IPS DF 6.9 (cell line): Measurements from ENCODE around the gene PTPN13.

Source experiments
- DNase-seq: peaks from one replicate; pipeline ENCODE4 v3.0.0-alpha.2; 2013; ENCODE audit warnings: low read depth, low spot score
- H3K27ac ChIP-seq: one replicate; pipeline ENCODE4 v1.5.1; 2013; ENCODE audit warnings: low read length, control low read depth
- H3K27me3 ChIP-seq: 2 replicates; pipeline ENCODE4 v1.6.1; 2013; ENCODE audit warnings: mild to moderate bottlenecking, low read length; ENCODE audit not compliant: control insufficient read depth, insufficient read depth
- H3K36me3 ChIP-seq: 2 replicates; pipeline ENCODE4 v1.6.1; 2013; ENCODE audit warnings: low read length; ENCODE audit not compliant: control insufficient read depth, insufficient read depth
- H3K4me1 ChIP-seq: 2 replicates; pipeline ENCODE4 v1.6.1; 2013; ENCODE audit warnings: low read length; ENCODE audit not compliant: control insufficient read depth, insufficient read depth
- H3K4me3 ChIP-seq: 2 replicates; pipeline ENCODE4 v1.5.1; 2013; ENCODE audit warnings: mild to moderate bottlenecking, low read length
- H3K9me3 ChIP-seq: 2 replicates; pipeline ENCODE4 v1.6.1; 2013; ENCODE audit warnings: low read length, inconsistent platforms; ENCODE audit not compliant: control insufficient read depth, insufficient read depth
- WGBS: extraction: QIAGEN DNeasy Blood & Tissue Kit; methylation state at CpG from one replicate; pipeline ENCODE4 v1.1.7; 2013; ENCODE audit warnings: mixed read lengths, missing lambda C conversion rate; ENCODE audit not compliant: insufficient read length, insufficient coverage; 5-methylcytosine and 5-hydroxymethylcytosine counted together

The PTPN13 gene

DNA sequence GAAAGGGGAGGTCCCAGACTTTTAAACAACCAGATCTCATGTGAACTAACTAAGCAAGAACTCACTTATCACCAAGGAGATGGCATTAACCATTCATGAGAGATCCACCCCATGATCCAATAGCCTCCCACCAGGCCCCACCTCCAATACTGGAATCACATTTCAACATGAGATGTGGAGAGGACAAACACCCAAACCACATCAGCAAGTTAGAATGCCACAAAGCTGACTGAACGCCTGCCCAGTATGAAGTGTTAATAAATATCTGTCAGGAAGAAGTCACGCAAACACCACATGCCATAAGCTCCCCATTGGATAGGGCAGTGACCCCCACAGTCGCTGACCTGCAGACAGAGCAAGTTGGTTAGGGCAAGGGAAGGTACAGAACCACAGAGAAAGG lies 240.8 kb downstream of the PTPN13 start:
- no peak for DNase-seq
- WGBS = no CpG with 5 or more reads among the region's 3 CpGs

DNA sequence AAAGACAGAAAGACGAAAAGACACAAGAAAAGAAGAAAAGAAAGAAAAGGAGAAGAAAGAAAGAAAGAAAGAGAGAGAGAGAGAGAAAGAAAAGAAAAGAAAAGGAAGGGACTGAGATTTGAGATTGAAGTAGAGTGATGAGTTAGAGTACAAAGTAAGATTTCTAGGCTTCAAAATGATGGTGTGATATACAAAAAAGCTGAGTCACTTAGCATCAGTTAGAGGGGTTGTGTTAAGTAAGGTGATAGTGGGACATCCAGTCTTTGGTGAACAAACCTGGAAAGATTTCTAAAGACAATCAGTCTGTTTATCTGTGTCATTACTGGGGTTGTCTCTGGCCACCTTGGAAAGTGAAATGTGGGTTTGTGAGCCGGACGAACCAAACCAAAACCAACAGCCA lies 241.6 kb downstream of the PTPN13 start:
- no peak for DNase-seq
- WGBS = no CpG with 5 or more reads among the region's 3 CpGs
- no peaks in the 10 kb centered on the region for H3K27me3 ChIP-seq
- H3K4me3 ChIP-seq = no peak overlapping the region
- no peaks in the 10 kb centered on the region for H3K9me3 ChIP-seq
- no peaks in the 10 kb centered on the region for H3K36me3 ChIP-seq
- no peaks in the 10 kb centered on the region for H3K4me1 ChIP-seq
- no peak overlapping the region for H3K27ac ChIP-seq

More for the DNA sequence above, 240.8 kb downstream of the PTPN13 start:
- Histone ChIP-seq H3K4me3 (no peak overlapping the region), H3K36me3 (no peaks in the 10 kb centered on the region), H3K4me1 (no peaks in the 10 kb centered on the region), H3K27ac (no peak overlapping the region), H3K27me3 (no peaks in the 10 kb centered on the region), H3K9me3 (no peaks in the 10 kb centered on the region)

DNA sequence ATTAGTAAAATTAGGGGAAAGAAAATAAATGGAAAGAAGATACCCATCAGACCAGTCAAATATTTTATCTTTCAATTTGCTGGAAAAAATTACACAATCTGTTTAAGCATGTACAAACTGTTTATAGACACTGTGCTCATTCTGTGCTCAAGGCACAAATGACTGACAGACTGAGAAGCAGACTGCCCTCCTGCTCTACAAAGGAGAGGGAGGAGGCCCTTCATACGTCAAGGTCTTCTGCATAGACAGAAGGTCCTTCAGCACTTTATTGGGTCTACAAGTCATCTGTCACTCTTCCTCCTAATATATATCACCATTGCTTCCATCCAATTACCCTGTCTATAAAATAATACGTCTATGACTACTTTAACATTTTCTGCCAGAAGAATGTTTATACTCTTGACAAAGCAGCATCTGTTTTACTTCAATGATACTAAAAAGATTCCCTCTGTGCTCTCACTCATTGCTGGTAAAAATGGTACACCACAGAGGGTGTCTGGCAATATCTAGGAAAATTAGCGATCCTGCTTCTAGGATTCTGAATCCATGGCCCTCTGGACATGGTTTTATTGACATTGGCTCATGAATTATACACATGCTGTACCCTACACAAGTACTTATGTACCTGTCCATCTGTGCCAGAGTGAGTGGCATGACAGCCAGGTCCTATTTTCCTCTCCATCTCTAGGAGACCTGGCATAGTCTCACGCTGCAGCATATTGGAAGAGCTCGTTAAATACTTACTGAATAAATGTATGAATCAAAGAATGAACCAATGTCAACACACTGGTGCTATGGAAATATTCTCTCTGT lies 243.8 kb downstream of the PTPN13 start:
- no CpG with 5 or more reads among the region's 5 CpGs for WGBS
- no peak overlapping the region for H3K27ac ChIP-seq
- no peaks in the 10 kb centered on the region for H3K36me3 ChIP-seq
- H3K4me1 ChIP-seq = no peaks in the 10 kb centered on the region
- H3K9me3 ChIP-seq = no peaks in the 10 kb centered on the region
- H3K27me3 ChIP-seq = no peaks in the 10 kb centered on the region
- no peak overlapping the region for H3K4me3 ChIP-seq
- DNase-seq = no peak

DNA sequence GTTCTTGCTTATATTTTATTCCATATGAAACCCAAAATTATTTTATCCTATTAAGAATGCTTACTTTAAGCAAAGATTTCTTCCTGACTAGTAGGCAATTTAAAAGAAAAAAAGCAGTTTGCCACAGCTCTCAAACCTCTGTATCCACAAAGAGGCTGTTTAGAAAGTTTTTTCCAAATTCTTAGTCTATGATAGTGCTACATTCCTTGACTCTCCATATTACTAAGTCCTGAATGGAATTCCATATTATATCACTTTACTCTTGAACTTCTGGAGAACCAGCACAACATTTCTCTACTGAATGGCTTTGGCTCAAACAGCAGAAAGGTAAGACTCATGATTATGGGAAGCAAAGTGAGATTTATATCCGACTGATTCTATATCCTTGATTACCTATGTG lies 246.7 kb downstream of the PTPN13 start:
- Histone ChIP-seq H3K27me3 (no peaks in the 10 kb centered on the region), H3K4me1 (no peaks in the 10 kb centered on the region), H3K4me3 (no peak overlapping the region), H3K9me3 (no peaks in the 10 kb centered on the region), H3K27ac (no peak overlapping the region), H3K36me3 (no peaks in the 10 kb centered on the region)
- no CpG with 5 or more reads among the region's 1 CpG for WGBS
- no peak for DNase-seq

DNA sequence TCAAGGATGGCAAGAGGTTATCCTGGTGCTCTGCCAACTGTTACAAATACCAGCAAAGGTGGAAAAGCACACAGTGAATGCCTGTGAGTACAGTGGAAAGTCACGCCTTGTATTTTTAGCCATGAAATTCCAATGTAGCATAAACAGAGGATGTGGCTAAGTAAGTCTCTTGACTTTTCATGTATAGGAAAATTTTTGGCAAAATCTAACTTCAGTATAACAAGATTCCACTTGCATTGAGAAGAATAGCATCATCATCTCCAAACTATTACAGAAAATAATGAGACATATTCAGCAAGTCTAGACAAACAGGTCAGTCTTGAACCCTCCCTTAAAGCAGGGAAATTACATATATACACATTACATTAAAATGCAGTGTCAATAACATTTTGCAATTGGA lies 247.2 kb downstream of the PTPN13 start:
- Histone ChIP-seq H3K36me3 (no peaks in the 10 kb centered on the region), H3K4me1 (no peaks in the 10 kb centered on the region), H3K27me3 (no peaks in the 10 kb centered on the region), H3K27ac (no peak overlapping the region), H3K4me3 (no peak overlapping the region), H3K9me3 (no peaks in the 10 kb centered on the region)
- no peak for DNase-seq
- no CpG with 5 or more reads among the region's 1 CpG for WGBS

DNA sequence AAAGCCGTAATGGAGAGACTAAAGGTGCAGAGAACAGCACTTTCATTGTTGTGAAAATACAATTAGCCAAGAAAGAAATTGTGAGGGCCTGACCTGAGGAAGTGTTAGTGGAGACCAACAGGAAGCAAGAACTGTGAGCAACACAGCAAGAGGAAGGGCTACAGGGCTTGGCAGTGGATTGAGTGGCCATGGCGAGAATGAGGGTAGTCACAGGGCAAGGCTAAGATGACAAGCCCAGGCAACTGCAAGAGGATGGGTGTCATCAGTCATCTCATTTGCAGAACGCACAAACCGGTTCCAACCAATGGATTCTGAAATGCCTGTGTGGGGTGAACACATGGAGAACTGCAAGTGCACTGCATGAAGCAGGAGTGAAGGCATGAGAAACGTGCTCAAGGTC lies 251.5 kb downstream of the PTPN13 start:
- no peak overlapping the region for H3K27ac ChIP-seq
- DNase-seq = no peak
- H3K9me3 ChIP-seq = no peaks in the 10 kb centered on the region
- no peaks in the 10 kb centered on the region for H3K27me3 ChIP-seq
- no peaks in the 10 kb centered on the region for H3K36me3 ChIP-seq
- 0 out of 2 replicates have a peak, but pooled peaks cover 2% of the 10 kb centered on the region for H3K4me1 ChIP-seq
- H3K4me3 ChIP-seq = no peak overlapping the region
- no CpG with 5 or more reads among the region's 5 CpGs for WGBS

DNA sequence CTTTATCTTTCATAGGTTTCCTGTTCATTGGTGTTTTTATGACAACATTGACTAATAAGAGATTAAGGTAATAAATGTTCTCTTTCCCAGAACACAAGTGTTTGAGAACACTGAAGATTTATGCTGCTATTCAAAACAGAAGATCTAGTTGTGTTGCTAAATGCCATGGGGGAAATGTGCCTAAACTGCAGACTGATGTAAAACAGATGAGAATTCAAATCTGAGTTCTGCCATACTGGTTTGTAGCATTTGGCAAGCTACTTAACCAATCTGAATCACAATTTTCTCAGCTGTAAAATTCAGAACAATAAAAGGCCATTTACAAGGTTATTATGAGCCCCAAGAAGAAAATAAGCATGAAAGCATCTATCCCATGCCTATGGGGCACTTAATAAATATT lies 252.8 kb downstream of the PTPN13 start:
- no peaks in the 10 kb centered on the region for H3K36me3 ChIP-seq
- DNase-seq = no peak
- H3K27ac ChIP-seq = no peak overlapping the region
- no peaks in the 10 kb centered on the region for H3K9me3 ChIP-seq
- no peaks in the 10 kb centered on the region for H3K27me3 ChIP-seq
- H3K4me3 ChIP-seq = no peak overlapping the region
- H3K4me1 ChIP-seq = 0 out of 2 replicates have a peak, but pooled peaks cover 2% of the 10 kb centered on the region

DNA sequence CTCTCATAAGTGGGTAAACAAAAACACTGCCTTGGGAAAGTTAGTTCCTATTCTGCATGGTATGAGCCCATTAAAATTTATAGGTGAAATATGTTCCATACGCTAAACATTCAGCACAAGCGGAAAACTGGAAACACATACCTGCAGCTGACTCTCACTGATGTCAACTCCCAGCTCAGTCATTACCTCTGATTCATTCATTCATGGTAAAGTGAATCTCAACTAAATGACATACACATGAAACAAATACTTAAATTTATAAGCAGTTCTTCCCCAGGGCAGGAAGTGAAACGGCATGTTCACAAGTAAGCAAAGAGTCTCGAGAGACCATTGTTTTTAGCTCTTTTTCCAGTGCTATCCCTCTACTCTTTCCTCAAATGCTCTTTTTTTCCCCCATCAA lies 253.5 kb downstream of the PTPN13 start:
- no peaks in the 10 kb centered on the region for H3K27me3 ChIP-seq
- H3K4me1 ChIP-seq = 0 out of 2 replicates have a peak, but pooled peaks cover 2% of the 10 kb centered on the region
- H3K9me3 ChIP-seq = no peaks in the 10 kb centered on the region
- no peak for DNase-seq
- no peak overlapping the region for H3K4me3 ChIP-seq
- no peaks in the 10 kb centered on the region for H3K36me3 ChIP-seq
- H3K27ac ChIP-seq = no peak overlapping the region
- no CpG with 5 or more reads among the region's 4 CpGs for WGBS

DNA sequence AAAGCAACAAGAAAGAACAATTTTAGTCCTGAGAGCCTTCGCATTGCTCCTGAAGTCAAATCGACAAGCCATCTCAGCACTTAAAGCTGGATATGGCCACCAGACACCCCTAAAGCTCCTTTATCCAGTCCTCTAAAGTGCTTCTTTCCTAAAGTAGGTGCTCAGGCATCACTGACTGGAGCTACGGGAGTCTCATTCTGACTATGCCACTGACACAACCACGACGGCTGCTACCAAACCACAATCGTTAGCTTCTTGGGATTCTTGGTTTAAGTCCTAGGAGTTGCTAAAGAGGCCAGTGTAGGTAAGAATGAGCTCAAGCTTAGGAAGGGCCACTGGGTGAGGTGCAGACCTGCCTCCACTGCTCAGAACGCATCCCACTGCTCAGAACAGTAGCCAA lies 254.0 kb downstream of the PTPN13 start:
- DNase-seq = no peak
- no CpG with 5 or more reads among the region's 7 CpGs for WGBS

DNA sequence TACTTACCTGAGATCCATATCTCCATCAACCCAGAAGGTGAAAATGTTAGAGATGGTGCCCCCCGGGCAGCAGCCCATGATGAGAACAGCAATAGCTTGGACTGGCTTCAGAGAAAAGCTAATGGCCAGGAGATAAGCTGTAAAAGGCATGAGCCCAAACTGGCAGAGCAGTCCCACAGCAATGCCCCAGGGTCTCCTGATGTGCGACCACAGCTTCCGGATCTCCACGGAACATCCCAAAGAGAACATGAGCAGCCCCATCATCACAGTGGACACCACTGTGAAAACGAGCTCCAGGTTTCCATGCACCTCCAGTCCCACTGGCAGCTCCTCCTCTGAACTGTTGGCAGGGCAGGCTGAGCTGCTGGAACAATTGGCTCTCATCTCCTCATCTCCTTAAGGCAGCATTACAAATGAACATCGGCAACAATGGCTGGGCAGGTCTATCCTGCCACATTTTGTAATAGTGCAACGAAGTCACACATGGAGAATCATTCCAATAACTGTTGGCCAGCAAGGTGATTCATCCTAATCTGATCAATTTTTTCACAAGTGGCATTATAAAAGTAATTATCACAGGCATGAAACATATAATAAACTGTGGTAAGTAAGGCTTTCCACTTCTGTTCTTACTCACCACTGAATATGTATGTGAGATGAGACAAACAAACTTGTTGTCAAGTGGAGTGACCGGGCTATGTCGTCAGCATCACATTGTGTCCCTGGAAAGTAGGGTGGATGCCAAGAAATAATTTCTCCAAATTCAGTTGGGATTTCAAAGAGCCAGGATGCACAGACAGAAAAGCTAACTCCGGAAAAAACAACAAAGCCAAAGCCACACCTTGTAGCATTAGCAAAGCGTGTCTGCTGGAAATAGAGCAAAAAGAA lies 254.9 kb downstream of the PTPN13 start, which contains the start of gene SLC10A6:
Gene SLC10A6 (minus strand): TSS at position 653 of the 888 bp plus-strand sequence. CDS start 269 bp downstream, at position 384.
- no peaks in the 10 kb centered on the region for H3K27me3 ChIP-seq
- 0 out of 2 replicates have a peak, but pooled peaks cover 2% of the 10 kb centered on the region for H3K4me1 ChIP-seq
- H3K36me3 ChIP-seq = no peaks in the 10 kb centered on the region
- H3K4me3 ChIP-seq = no peak within 1 kb of the TSS
- DNase-seq = no peak
- no peaks in the 10 kb centered on the region for H3K9me3 ChIP-seq
- H3K27ac ChIP-seq = no peak within 1 kb of the TSS
- no CpG with 5 or more reads among the region's 11 CpGs for WGBS

More for the DNA sequence above, 254.0 kb downstream of the PTPN13 start:
- Histone ChIP-seq H3K36me3 (no peaks in the 10 kb centered on the region), H3K4me1 (0 out of 2 replicates have a peak, but pooled peaks cover 2% of the 10 kb centered on the region), H3K4me3 (no peak overlapping the region), H3K27me3 (no peaks in the 10 kb centered on the region), H3K27ac (no peak overlapping the region), H3K9me3 (no peaks in the 10 kb centered on the region)
